Skeletal muscle cell (primary cell): ENCODE data around the gene VASP.

Experiments
- DNase-seq: peaks from one replicate; pipeline ENCODE4 v3.0.0-alpha.2; 2010; ENCODE audit warnings: low read depth
- H3K4me3 ChIP-seq: 2 replicates; pipeline ENCODE4 v1.5.1; 2011; ENCODE audit warnings: low read depth, mild to moderate bottlenecking, control low read depth, low read length, moderate library complexity

VASP gene

GRCh38 chr19:45506989-45507871 lies at the start of gene VASP:
VASP (plus strand) TSS chr19:45507479; CDS start chr19:45507772, 293 bp downstream.
- no peak for DNase-seq
- peak within 1 kb of the TSS; percentile 99 for H3K4me3 ChIP-seq

GRCh38 chr19:45457776-45458175 lies 49.5 kb upstream of the VASP start:
- no peak overlapping the region for H3K4me3 ChIP-seq
- DNase-seq = no peak

- no peak for DNase-seq
Observed at GRCh38 chr19:45460807-45461347, 46.4 kb upstream of the VASP start.

GRCh38 chr19:45462174-45462573 lies 45.1 kb upstream of the VASP start:
- DNase-seq = no peak

More at GRCh38 chr19:45460807-45461347, 46.4 kb upstream of the VASP start:
- no peak overlapping the region for H3K4me3 ChIP-seq

GRCh38 chr19:45463241-45463640 lies 44.0 kb upstream of the VASP start:
- H3K4me3 ChIP-seq = no peak overlapping the region
- no peak for DNase-seq

More at GRCh38 chr19:45462174-45462573, 45.1 kb upstream of the VASP start:
- no peak overlapping the region for H3K4me3 ChIP-seq

- no peak for DNase-seq
- no peak overlapping the region for H3K4me3 ChIP-seq
Observed at GRCh38 chr19:45464274-45464673, 43.0 kb upstream of the VASP start.

- no peak overlapping the region for H3K4me3 ChIP-seq
- DNase-seq = no peak
Observed at GRCh38 chr19:45464852-45465441, 42.3 kb upstream of the VASP start.

GRCh38 chr19:45467115-45467455 lies 40.2 kb upstream of the VASP start:
- no peak for DNase-seq
- peak overlapping the region; percentile 95 for H3K4me3 ChIP-seq

- H3K4me3 ChIP-seq = peak within 1 kb of the TSS; percentile 95
- peak; percentile 75 for DNase-seq
Observed at GRCh38 chr19:45467456-45468158, 39.7 kb upstream of the VASP start, which contains the start of gene FOSB. FOSB (plus strand) TSS chr19:45467996; CDS start chr19:45468587, 591 bp downstream.

GRCh38 chr19:45468159-45468651 lies 39.1 kb upstream of the VASP start:
- H3K4me3 ChIP-seq = peak overlapping the region; percentile 95
- DNase-seq = no peak

GRCh38 chr19:45468803-45469131 lies 38.5 kb upstream of the VASP start:
- DNase-seq = no peak
- peak overlapping the region; percentile 95 for H3K4me3 ChIP-seq

GRCh38 chr19:45469132-45469944 lies 37.9 kb upstream of the VASP start:
- peak overlapping the region; percentile 95 for H3K4me3 ChIP-seq
- DNase-seq = peak; percentile 84

- H3K4me3 ChIP-seq = peak overlapping the region; percentile 95
- no peak for DNase-seq
Observed at GRCh38 chr19:45469945-45470761, 37.1 kb upstream of the VASP start.

- H3K4me3 ChIP-seq = no peak overlapping the region
- no peak for DNase-seq
Observed at GRCh38 chr19:45470762-45471081, 36.6 kb upstream of the VASP start.

GRCh38 chr19:45471111-45471930 lies 36.0 kb upstream of the VASP start:
- DNase-seq = no peak
- H3K4me3 ChIP-seq = no peak overlapping the region

- no peak overlapping the region for H3K4me3 ChIP-seq
- no peak for DNase-seq
Observed at GRCh38 chr19:45471931-45472562, 35.2 kb upstream of the VASP start.
